Osteoblast (primary cell): ENCODE data around the gene PRKCQ. TPM values are rescaled to one million over a fixed set of nuclear protein-coding genes. Genes with fewer than 3 reads are reported as not detected.

Experiments
- DNase-seq: peaks from one replicate; pipeline ENCODE4 v3.0.0; 2011; ENCODE audit warnings: low spot score, mixed read lengths; ENCODE audit not compliant: insufficient read length; ENCODE audit errors: missing footprints
- H2AFZ ChIP-seq: 2 replicates; pipeline ENCODE4 v1.6.0; 2011; ENCODE audit warnings: mild to moderate bottlenecking, low read length
- H3K27ac ChIP-seq: 2 replicates; pipeline ENCODE4 v1.5.1; 2011; ENCODE audit warnings: mild to moderate bottlenecking, low read depth, low read length, moderate library complexity
- H3K27me3 ChIP-seq: 2 replicates; pipeline ENCODE4 v1.6.0; 2012; ENCODE audit warnings: mild to moderate bottlenecking, control low read depth, inconsistent platforms, low read length, moderate library complexity; ENCODE audit not compliant: insufficient read depth
- H3K36me3 ChIP-seq: 2 replicates; pipeline ENCODE4 v1.5.1; 2011; ENCODE audit warnings: mild to moderate bottlenecking, low read length, control low read depth, moderate library complexity; ENCODE audit not compliant: insufficient read depth
- H3K4me1 ChIP-seq: 2 replicates; pipeline ENCODE4 v1.5.1; 2011; ENCODE audit warnings: mild to moderate bottlenecking, low read length, control low read depth, moderate library complexity; ENCODE audit not compliant: insufficient read depth
- H3K4me2 ChIP-seq: 2 replicates; pipeline ENCODE4 v1.6.0; 2011; ENCODE audit warnings: mild to moderate bottlenecking, low read length; ENCODE audit not compliant: insufficient read depth
- H3K4me3 ChIP-seq: fragments of 200-600 bp; sonication (generic); 3 replicates; pipeline ENCODE4 v1.5.1; 2012; ENCODE audit warnings: mild to moderate bottlenecking, low read length, inconsistent platforms; ENCODE audit not compliant: insufficient read depth
- H3K79me2 ChIP-seq: 2 replicates; pipeline ENCODE4 v1.6.0; 2012; ENCODE audit warnings: mild to moderate bottlenecking, low read length, control low read depth, inconsistent platforms; ENCODE audit not compliant: insufficient read depth
- H3K9me3 ChIP-seq: 2 replicates; pipeline ENCODE4 v1.5.1; 2011; ENCODE audit warnings: low read depth, low read length, control low read depth
- H4K20me1 ChIP-seq: 2 replicates; pipeline ENCODE4 v1.6.0; 2012; ENCODE audit warnings: mild to moderate bottlenecking, low read length, control low read depth; ENCODE audit not compliant: insufficient read depth
- CTCF ChIP-seq: IDR thresholded peaks from 2 replicates; pipeline ENCODE4 v1.5.1; 2011; ENCODE audit warnings: mild to moderate bottlenecking, low read depth, low read length, moderate library complexity; ENCODE audit errors: extremely low read depth
- total RNA-seq: library from RNA; depleted of rRNA; stranded (reverse); fragments of >200 nt; gene quantifications from 2 replicates; pipeline ENCODE4 v1.2.3, GENCODE V29; 2012

Gene PRKCQ
- total RNA-seq, 1 donor = not detected

DNA sequence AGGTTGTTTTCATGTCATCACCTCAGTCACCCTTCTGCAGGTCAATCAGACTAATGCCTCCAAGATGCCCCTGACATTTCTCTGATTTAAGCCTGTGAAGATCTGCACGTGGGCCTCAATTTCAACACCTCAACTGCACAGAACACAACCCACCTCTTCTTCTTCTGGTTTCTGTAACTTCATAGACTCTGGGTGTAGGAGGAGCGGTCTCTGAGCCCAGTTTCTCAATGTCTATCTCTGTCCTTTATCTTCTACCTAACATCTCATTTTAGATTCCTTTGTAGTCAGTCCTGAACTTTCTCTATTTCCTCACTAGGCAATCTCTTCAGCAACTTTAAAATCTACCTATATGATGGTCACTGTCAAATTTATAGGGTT, 85.6 kb downstream of the PRKCQ start:
- H3K27me3 ChIP-seq = no peaks in the 10 kb centered on the region
- no peak for DNase-seq
- H4K20me1 ChIP-seq = no peaks in the 10 kb centered on the region
- no peak for TF ChIP-seq CTCF
- no peaks in the 10 kb centered on the region for H3K4me1 ChIP-seq
- H3K9me3 ChIP-seq = no peaks in the 10 kb centered on the region
- no peak overlapping the region for H3K27ac ChIP-seq
- H2AFZ ChIP-seq = no peak overlapping the region
- no peak overlapping the region for H3K4me2 ChIP-seq
- H3K79me2 ChIP-seq = no peaks in the 10 kb centered on the region
- no peaks in the 10 kb centered on the region for H3K36me3 ChIP-seq
- H3K4me3 ChIP-seq = no peak overlapping the region

GRCh38 chr10:6493521-6494441, 86.3 kb downstream of the PRKCQ start:
- no peak for DNase-seq
- no peaks in the 10 kb centered on the region for H3K4me1 ChIP-seq

GRCh38 chr10:6492896-6493295, 87.2 kb downstream of the PRKCQ start:
- no peaks in the 10 kb centered on the region for H4K20me1 ChIP-seq
- H3K27me3 ChIP-seq = no peaks in the 10 kb centered on the region
- no peak overlapping the region for H2AFZ ChIP-seq
- TF ChIP-seq CTCF = no peak
- H3K4me3 ChIP-seq = no peak overlapping the region
- no peaks in the 10 kb centered on the region for H3K9me3 ChIP-seq
- no peaks in the 10 kb centered on the region for H3K36me3 ChIP-seq
- H3K79me2 ChIP-seq = no peaks in the 10 kb centered on the region
- no peak overlapping the region for H3K27ac ChIP-seq
- H3K4me1 ChIP-seq = no peaks in the 10 kb centered on the region
- no peak overlapping the region for H3K4me2 ChIP-seq
- DNase-seq = no peak

More at GRCh38 chr10:6493521-6494441, 86.3 kb downstream of the PRKCQ start:
- Histone ChIP-seq H3K79me2 (no peaks in the 10 kb centered on the region), H3K36me3 (no peaks in the 10 kb centered on the region), H4K20me1 (no peaks in the 10 kb centered on the region), H3K4me3 (no peak overlapping the region), H3K27me3 (no peaks in the 10 kb centered on the region), H3K4me2 (no peak overlapping the region), H3K9me3 (no peaks in the 10 kb centered on the region), H2AFZ (no peak overlapping the region), H3K27ac (no peak overlapping the region)
- no peak for TF ChIP-seq CTCF

DNA sequence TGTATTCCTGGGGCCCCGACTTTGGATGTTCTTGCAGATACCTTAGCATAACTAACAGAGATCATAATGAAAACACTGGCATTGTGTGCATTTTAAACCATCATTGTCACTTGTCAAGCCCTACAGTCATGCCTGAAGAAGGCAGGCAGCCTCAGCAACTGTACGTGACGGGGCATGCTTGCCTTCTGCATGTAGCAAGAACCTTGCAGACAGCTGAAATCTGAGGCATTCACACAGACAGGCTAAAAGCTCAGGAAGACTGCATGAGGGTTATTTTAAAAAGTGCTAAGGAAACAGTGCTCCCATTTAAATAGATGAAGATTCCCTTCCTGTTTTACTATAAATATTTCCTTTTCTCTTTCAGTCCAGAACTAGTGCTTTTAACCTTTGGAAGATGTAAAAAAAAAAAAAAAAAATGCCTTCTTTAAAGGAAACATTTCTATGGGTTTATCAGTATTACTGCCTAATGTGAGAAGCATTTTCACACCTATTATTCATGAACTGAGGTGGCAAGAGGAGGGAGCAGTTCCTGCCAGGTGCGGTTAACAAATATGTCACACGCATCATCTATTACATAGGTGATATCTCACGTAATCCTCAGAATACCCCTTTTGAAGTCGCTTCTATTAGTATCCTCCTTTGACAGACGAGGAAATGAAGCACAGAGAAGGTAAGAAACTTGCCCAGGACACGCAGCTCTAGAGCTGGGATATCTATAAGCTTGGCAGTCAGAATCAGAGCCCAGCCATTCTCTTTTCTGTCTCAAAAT, 88.1 kb downstream of the PRKCQ start:
- H3K27me3 ChIP-seq = no peaks in the 10 kb centered on the region
- H4K20me1 ChIP-seq = no peaks in the 10 kb centered on the region
- no peaks in the 10 kb centered on the region for H3K9me3 ChIP-seq
- no peak overlapping the region for H2AFZ ChIP-seq
- no peaks in the 10 kb centered on the region for H3K36me3 ChIP-seq
- H3K4me3 ChIP-seq = no peak overlapping the region
- H3K4me1 ChIP-seq = no peaks in the 10 kb centered on the region
- no peak overlapping the region for H3K4me2 ChIP-seq
- no peaks in the 10 kb centered on the region for H3K79me2 ChIP-seq
- no peak for TF ChIP-seq CTCF
- no peak for DNase-seq
- H3K27ac ChIP-seq = no peak overlapping the region
